HG03097 (cell line): Measurements from ENCODE around the gene RAVER2.

Experiments
- ATAC-seq: cut with Tn5 transposase; IDR thresholded peaks from one replicate; pipeline ENCODE4 v1.9.1; 2021; ENCODE audit not compliant: unreplicated experiment, low FRiP score

The RAVER2 gene

DNA sequence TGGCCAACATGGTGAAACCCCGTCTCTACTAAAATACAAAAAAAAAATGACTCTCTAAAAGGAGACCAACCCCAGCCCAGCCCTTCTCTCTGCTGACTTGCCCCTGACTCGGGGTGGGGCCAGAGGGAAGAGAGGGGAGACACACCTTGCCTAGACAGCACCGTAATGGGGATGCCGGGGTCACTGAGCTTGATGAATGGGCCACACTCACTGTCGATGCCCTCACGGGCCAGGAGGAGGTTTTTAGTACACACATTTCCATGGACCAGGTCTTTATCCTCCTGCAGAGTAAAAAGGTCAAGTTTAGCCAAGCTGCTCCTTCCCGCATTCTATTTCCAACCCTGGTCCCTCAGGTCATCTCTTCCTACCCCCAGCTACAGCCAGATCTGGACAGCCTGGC, 99.7 kb downstream of the RAVER2 start:
- no peak for ATAC-seq

- no peak for ATAC-seq
Measured at GRCh38 chr1:64845831-64846425, 101.1 kb downstream of the RAVER2 start.

GRCh38 chr1:64846573-64847430, 101.9 kb downstream of the RAVER2 start:
- no peak for ATAC-seq

DNA sequence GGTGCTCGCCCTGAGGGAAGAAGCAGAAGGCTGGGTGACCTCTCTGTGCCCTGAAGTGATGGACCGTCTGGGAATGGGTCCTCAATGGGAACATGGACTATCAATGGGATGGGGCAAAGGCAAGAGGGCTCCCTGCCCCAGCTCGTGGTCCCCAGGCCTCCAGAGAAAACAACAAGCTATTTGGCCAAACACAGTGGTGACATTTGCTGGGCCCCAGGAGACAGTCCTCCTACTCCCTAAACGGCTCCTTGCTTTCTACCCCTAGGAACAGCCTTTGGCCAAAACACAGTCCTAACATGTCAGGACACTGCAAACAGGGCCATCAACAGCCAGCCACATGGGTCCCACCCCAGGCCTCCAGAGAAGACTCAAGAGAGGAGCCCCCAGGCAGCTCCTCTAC, 102.8 kb downstream of the RAVER2 start:
- no peak for ATAC-seq

GRCh38 chr1:64848136-64848535, 103.3 kb downstream of the RAVER2 start:
- no peak for ATAC-seq

DNA sequence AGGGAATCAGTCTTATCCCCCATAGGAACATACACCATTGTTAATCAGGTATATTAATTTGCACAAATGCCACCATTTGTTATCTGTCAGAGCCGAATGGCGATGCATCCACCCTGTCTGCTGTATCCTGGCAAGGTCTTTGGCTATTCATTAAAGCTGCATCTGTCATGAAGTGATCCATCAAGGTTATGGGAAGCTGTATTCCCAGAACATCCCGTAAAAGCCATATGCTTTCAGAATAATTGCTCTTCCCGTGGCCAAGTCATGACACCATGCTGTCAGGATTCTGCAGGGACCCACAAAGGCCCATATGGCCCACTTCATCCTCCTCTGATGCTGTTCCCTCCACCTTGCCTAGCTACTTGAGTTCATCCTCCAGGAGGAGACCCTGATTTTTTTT, 103.9 kb downstream of the RAVER2 start:
- no peak for ATAC-seq

DNA sequence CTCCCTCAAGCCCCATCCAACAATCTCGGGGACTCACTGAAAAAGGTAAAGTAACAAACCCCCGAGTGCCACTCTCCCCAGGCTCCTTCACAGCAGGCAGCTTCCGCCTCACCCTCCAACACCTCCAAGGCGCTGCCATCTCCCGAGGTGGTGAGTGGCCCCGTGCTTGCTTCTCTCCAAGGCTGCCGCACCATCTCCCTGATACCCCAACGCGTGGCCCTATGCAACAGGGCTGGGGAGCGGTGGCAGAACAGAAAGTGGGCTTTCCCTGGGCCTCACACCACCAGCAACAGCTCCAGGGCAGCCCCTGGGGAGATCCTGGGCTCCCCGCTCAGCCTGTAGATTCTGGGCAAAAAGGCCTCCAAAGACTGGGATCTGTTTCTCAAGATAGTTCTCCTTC, 105.1 kb downstream of the RAVER2 start:
- no peak for ATAC-seq

- no peak for ATAC-seq
Measured at GRCh38 chr1:64850846-64851245, 106.0 kb downstream of the RAVER2 start.

DNA sequence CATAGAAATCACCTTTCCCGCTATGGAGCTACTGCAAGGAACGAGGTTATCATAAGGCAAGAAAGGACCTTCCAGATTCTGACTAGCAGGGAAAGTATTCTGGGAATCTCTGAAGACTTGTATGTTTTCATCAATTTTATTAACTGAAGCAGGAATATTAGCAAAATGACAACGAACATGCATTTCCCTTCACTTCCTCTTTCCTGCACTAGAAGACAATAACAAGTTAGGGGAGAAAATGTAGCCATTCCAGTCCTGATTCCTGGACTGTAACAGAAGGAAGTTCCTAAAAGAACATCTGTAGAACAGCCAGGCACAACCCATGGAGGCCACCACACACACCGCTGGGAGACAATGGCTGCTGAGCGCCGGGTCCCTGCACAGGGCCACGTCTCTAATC, 106.8 kb downstream of the RAVER2 start:
- no peak for ATAC-seq

GRCh38 chr1:64854674-64855073, 109.8 kb downstream of the RAVER2 start:
- no peak for ATAC-seq

DNA sequence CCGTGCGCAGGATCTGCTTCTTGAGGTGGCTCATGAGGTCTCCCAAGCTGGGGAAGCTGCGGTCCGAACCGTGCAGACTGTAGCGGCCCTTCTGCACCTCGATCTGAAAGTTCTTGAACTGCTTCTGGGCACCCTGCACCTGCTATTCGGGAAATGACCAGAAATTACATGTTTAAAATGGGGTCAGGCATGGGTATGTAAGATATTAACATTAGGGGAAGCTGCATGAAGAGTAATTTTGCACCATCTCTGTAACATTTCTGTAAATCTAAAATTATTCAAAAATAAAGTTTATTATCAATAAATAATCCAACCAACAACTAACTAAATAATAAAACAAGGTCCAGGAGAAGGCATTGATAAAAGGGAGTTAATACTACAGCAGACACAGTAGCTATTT, 110.7 kb downstream of the RAVER2 start:
- no peak for ATAC-seq

DNA sequence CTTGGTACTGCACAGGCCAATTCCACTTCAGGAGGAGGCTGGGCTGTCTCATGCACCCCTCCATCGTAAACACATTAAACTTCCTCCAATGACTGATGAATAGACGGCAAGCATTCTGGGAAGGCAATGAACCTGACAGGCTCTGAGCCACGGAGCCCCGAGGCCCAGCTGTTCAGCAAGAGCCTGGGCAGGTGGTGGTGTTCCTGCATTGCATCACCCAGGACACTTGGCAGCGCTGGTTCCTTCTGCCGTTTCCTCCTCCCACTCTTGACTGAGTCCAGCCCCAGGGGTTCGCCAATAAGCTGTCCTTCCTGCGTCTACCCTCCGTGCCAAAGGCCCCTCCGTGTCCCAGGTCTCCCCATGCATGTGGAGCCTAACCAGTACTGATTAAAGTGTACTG, 111.7 kb downstream of the RAVER2 start:
- ATAC-seq = no peak

GRCh38 chr1:64857347-64857746, 112.5 kb downstream of the RAVER2 start:
- ATAC-seq = no peak

DNA sequence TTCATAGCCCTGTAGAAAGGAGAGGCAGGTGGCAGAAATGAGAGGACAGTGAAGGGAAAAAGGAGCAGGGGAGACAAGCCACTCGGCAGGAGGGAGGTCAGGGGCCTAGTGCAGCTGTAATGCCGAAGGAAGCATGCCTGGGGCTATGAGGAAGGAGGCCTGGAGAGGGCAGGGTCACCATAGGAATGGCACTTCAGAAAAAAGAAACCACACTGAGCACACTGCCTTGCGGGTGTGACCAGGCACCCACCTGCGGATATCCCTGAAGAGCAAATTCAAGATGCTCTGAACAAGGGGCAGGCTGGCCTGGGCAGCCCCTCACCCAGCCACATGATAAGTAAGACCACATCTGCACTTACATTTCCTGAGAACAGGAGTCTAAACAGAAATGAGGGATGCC, 116.7 kb downstream of the RAVER2 start:
- ATAC-seq = no peak

GRCh38 chr1:64864018-64864940, 119.4 kb downstream of the RAVER2 start:
- peak; percentile 99 for ATAC-seq

- no peak for ATAC-seq
Measured at GRCh38 chr1:64865105-64865757, 120.4 kb downstream of the RAVER2 start.

GRCh38 chr1:64866689-64867088, 121.8 kb downstream of the RAVER2 start:
- no peak for ATAC-seq

- no peak for ATAC-seq
Measured at GRCh38 chr1:64867266-64867665, 122.4 kb downstream of the RAVER2 start.

DNA sequence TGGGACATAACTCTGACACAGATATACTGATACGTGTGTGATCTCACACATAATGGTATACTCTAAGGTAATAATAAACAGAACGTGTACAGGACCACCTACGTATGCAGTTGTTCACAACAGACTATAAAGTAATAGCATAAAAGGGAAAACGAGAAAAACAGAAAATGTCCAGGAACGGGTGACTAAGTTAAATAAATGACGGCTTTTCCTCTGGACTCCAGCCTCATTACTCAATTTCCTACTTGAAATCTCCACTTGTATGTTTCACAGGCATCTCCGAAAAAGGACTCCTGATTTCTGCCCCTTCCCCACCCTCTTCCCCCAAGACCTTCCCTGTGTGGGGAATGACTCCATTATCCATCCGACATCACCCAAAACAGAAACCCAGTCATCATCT, 126.4 kb downstream of the RAVER2 start:
- no peak for ATAC-seq

- ATAC-seq = no peak
Measured at GRCh38 chr1:64872067-64872466, 127.2 kb downstream of the RAVER2 start.

DNA sequence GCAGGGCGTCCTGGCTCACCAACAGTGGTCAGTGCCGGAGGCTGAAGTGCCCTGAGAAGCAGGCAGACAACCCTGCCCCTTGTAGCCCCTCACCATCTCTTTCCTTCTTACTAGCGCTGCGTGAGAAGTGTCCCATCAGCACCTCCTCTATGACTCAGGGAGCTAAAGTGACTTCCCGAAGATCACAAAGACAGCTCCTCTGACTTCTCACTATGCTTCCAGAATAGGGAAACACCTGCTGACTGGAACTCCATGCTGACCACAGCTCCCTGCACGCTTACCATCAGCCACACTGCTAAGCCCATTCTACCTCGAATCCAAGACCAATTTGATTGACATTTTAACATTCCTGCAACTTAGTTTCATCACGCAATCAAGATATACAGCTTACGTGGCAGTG, 128.7 kb downstream of the RAVER2 start:
- no peak for ATAC-seq
